B cell (primary cell): ENCODE measurements around the gene GSDME. TPM values are rescaled to one million over a fixed set of nuclear protein-coding genes. Genes with fewer than 3 reads are reported as not detected.

ENCODE experiments used
- ATAC-seq: fragments of 200-7000 bp; cut with Tn5 transposase; one replicate; pipeline ENCODE4 v1.10.0; 2021; ENCODE audit warnings: low read depth, mild to moderate bottlenecking, moderate number of reproducible peaks, moderate library complexity
- CTCF ChIA-PET: fragments of 350-600 bp; sonication (Branson Sonifier 250); formaldehyde crosslinking; loops from one replicate; lab custom pipeline; 2021; ENCODE audit warnings: antibody characterized with exemption, inconsistent platforms; lab: Charles Lee
- POLR2A ChIA-PET: fragments of 350-600 bp; sonication (Branson Sonifier 250); formaldehyde crosslinking; loops from one replicate; lab custom pipeline; 2021; ENCODE audit warnings: antibody characterized with exemption; lab: Charles Lee
- DNase-seq: peaks from one replicate; pipeline ENCODE4 v3.0.0; 2013
- H2AFZ ChIP-seq: 2 replicates; pipeline ENCODE4 v1.6.1; 2012; ENCODE audit warnings: mild to moderate bottlenecking, low read depth, low read length; ENCODE audit not compliant: insufficient read depth, poor library complexity, severe bottlenecking
- H3K27ac ChIP-seq, 2 donors: 1 replicate in 1 of 2; 2 replicates in 1 of 2; pipeline ENCODE4 v1.5.1; 2012 to 2013; ENCODE audit warnings: low read length in 2 of 2, mild to moderate bottlenecking in 2 of 2, moderate library complexity in 1 of 2
- H3K27me3 ChIP-seq, 4 experiments: fragments of 200-600 bp in 1 of 4; sonication (generic) in 1 of 4; replicated peaks in 1 of 4; 1 replicate in 2 of 4; 2 replicates in 2 of 4; pipeline versions ENCODE4 v1.6.1 to v1.7.0; 2013 to 2016; ENCODE audit warnings: low read length in 3 of 4, mild to moderate bottlenecking in 2 of 4, mixed read lengths in 1 of 4, moderate library complexity in 1 of 4; ENCODE audit not compliant: insufficient read depth in 4 of 4, control insufficient read depth in 3 of 4; ENCODE audit errors: control extremely low read depth in 1 of 4
- H3K36me3 ChIP-seq, 2 experiments: replicated peaks in 1 of 2; 1 replicate in 1 of 2; 2 replicates in 1 of 2; pipeline versions ENCODE4 v1.6.1 to v1.7.1; 2013; ENCODE audit warnings: low read length in 1 of 2; ENCODE audit not compliant: insufficient read depth in 2 of 2, control insufficient read depth in 1 of 2; ENCODE audit errors: control extremely low read depth in 1 of 2, extremely low read depth in 1 of 2
- H3K4me1 ChIP-seq, 2 donors: fragments of 200-600 bp in 1 of 2; sonication (generic) in 1 of 2; 1 replicate in 1 of 2; 2 replicates in 1 of 2; pipeline versions ENCODE4 v1.5.1 to v1.6.1; 2013 to 2017; ENCODE audit warnings: low read length in 2 of 2; ENCODE audit not compliant: control insufficient read depth in 2 of 2, insufficient read depth in 2 of 2
- H3K4me2 ChIP-seq: replicated peaks from 2 replicates; pipeline ENCODE3; 2012; ENCODE audit warnings: mild to moderate bottlenecking, low read depth, low read length; ENCODE audit not compliant: poor library complexity, severe bottlenecking
- H3K4me3 ChIP-seq, 5 experiments: fragments of 200-600 bp in 1 of 5; sonication (generic) in 1 of 5; 1 replicate in 3 of 5; 2 replicates in 2 of 5; pipeline versions ENCODE4 v1.5.1 to v1.7.0; 2011 to 2016; ENCODE audit warnings: low read length in 4 of 5, mild to moderate bottlenecking in 4 of 5, low read depth in 2 of 5, control low read depth in 1 of 5, moderate library complexity in 1 of 5; ENCODE audit not compliant: insufficient read depth in 1 of 5; ENCODE audit errors: control extremely low read depth in 1 of 5, extremely low read depth in 1 of 5
- H3K79me2 ChIP-seq: fragments of 200-600 bp; sonication (generic); one replicate; pipeline ENCODE4 v1.6.0; 2016; ENCODE audit warnings: low read length; ENCODE audit not compliant: control insufficient read depth, insufficient read depth
- H3K9ac ChIP-seq: fragments of 200-600 bp; sonication (generic); 2 replicates; pipeline ENCODE4 v1.6.1; 2017; ENCODE audit warnings: mild to moderate bottlenecking, low read length, moderate library complexity
- H3K9me3 ChIP-seq, 3 donors: one replicate each; pipeline versions ENCODE4 v1.6.1 to v1.7.1; 2013; ENCODE audit warnings: low read length in 2 of 3; ENCODE audit not compliant: control insufficient read depth in 2 of 3, insufficient read depth in 1 of 3; ENCODE audit errors: control extremely low read depth in 1 of 3
- H4K20me1 ChIP-seq: 2 replicates; pipeline ENCODE4 v1.6.0; 2012; ENCODE audit warnings: mild to moderate bottlenecking, low read length; ENCODE audit not compliant: insufficient read depth, control insufficient read depth, poor library complexity, severe bottlenecking
- H3K27ac Mint-ChIP-seq: one replicate; pipeline ENCODE4 v1.8.0; 2021; ENCODE audit warnings: mixed read lengths
- H3K27me3 Mint-ChIP-seq: one replicate; pipeline ENCODE4 v1.8.0; 2021; ENCODE audit warnings: mixed read lengths
- H3K4me1 Mint-ChIP-seq: one replicate; pipeline ENCODE4 v1.8.0; 2021; ENCODE audit warnings: mixed read lengths
- H3K4me3 Mint-ChIP-seq: one replicate; pipeline ENCODE4 v1.8.0; 2021; ENCODE audit warnings: mixed read lengths
- H3K9me3 Mint-ChIP-seq: one replicate; pipeline ENCODE4 v1.8.0; 2022; ENCODE audit warnings: mixed read lengths; ENCODE audit not compliant: insufficient read depth
- EZH2 ChIP-seq: IDR thresholded peaks from 2 replicates; pipeline ENCODE4 v1.6.1; 2012; ENCODE audit warnings: borderline replicate concordance, low read depth, mild to moderate bottlenecking, moderate library complexity, low read length; ENCODE audit not compliant: insufficient read depth, poor library complexity, severe bottlenecking
- WGBS: methylation state at CpG from one replicate; pipeline ENCODE4 v1.1.5; 2013; ENCODE audit warnings: missing lambda C conversion rate; ENCODE audit not compliant: insufficient coverage; 5-methylcytosine and 5-hydroxymethylcytosine counted together
- intact Hi-C: fragments of 100-400 bp; cut with micrococcal nuclease; formaldehyde crosslinking; loops from one replicate; pipeline ENCODE4 v1.10.0; 2022
- polyA plus RNA-seq: library from polyadenylated mRNA; depleted of rRNA; stranded (reverse); fragments of >200 nt; gene quantifications from 2 replicates; pipeline ENCODE4 v1.2.3, GENCODE V29; 2012
- total RNA-seq, 2 donors: library from RNA; stranded (reverse); fragments of 120-200 nt in 1 of 2; gene quantifications; 1 replicate in 1 of 2; 2 replicates in 1 of 2; pipeline versions ENCODE4 v1.2.3 to v1.2.4, GENCODE V29; 2013 to 2022
- TF ChIP-seq, protein P1 (sequence below): fragments of 200-600 bp; IDR thresholded peaks from one replicate; pipeline ENCODE4 v1.8.0; 2022; ENCODE audit warnings: antibody characterized with exemption, mild to moderate bottlenecking

GSDME gene
- total and polyA plus RNA-seq, 2 donors (not counting 1 experiment from before 2014, with no cell fraction given): 7.0 to 11.9 TPM

DNA sequence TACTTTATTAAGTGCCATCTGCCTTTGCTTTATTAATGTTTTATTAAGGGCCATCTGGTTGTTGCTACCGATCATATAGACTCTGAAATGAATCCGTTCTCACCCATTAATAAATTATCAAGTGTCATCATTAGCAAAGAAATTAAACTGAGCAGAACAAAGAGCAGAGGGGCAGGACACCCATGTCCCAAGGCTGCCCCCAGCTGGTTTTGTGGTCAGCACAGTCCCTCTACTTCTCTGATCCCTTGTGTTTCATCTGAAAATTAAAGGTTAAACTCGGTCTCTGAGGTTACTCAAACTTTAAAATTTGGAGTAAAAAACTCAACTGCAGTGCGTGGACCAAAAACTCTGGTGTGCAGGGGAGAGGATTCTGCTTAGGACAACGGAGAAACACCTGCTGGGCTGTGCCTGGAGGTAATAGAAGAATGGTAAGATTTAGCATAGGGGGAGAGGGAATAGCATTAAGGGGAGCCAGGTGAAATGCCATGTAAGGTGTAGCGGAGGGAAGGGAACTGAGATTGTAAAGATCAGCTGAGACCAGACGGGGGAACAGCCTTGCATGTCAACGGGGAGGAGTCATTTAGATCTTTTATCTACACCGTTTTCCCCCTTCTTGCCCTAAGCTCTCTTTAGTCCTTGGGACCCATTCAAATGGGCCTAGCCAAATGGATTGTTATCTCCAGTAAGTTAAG, 10.8 kb upstream of the GSDME start:
- Mint-ChIP-seq H3K4me3 (no peak overlapping the region), H3K27me3 (peaks cover 29% of the 10 kb centered on the region), H3K27ac (no peak overlapping the region), H3K4me1 (peaks cover 5% of the 10 kb centered on the region), H3K9me3 (peaks cover 6% of the 10 kb centered on the region)
- TF ChIP-seq, protein P1, sequence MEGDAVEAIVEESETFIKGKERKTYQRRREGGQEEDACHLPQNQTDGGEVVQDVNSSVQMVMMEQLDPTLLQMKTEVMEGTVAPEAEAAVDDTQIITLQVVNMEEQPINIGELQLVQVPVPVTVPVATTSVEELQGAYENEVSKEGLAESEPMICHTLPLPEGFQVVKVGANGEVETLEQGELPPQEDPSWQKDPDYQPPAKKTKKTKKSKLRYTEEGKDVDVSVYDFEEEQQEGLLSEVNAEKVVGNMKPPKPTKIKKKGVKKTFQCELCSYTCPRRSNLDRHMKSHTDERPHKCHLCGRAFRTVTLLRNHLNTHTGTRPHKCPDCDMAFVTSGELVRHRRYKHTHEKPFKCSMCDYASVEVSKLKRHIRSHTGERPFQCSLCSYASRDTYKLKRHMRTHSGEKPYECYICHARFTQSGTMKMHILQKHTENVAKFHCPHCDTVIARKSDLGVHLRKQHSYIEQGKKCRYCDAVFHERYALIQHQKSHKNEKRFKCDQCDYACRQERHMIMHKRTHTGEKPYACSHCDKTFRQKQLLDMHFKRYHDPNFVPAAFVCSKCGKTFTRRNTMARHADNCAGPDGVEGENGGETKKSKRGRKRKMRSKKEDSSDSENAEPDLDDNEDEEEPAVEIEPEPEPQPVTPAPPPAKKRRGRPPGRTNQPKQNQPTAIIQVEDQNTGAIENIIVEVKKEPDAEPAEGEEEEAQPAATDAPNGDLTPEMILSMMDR: no peak
- no peak for TF ChIP-seq EZH2
- no peak overlapping the region for H3K4me2 ChIP-seq
- H3K9ac ChIP-seq: no peak overlapping the region
- H3K79me2 ChIP-seq: no peaks in the 10 kb centered on the region
- no peaks in the 10 kb centered on the region for H3K4me1 ChIP-seq
- peaks cover 0 to 10% (median 6%) of the 10 kb centered on the region in 4 experiments for H3K27me3 ChIP-seq
- DNase-seq (no peak), ATAC-seq (no peak)
- no peaks in the 10 kb centered on the region for H3K36me3 ChIP-seq
- no peak overlapping the region for H3K4me3 ChIP-seq
- H3K9me3 ChIP-seq: peaks cover 0 to 6% (median 0%) of the 10 kb centered on the region in 3 donors
- ChIA-PET POLR2A (no interaction called here), CTCF (no interaction called here)
- intact Hi-C loops: no loop called here
- WGBS: 85% methylated on average over 4 of the region's 9 CpGs
- no peak overlapping the region for H2AFZ ChIP-seq
- H3K27ac ChIP-seq: no peak overlapping the region
- H4K20me1 ChIP-seq: no peaks in the 10 kb centered on the region

DNA sequence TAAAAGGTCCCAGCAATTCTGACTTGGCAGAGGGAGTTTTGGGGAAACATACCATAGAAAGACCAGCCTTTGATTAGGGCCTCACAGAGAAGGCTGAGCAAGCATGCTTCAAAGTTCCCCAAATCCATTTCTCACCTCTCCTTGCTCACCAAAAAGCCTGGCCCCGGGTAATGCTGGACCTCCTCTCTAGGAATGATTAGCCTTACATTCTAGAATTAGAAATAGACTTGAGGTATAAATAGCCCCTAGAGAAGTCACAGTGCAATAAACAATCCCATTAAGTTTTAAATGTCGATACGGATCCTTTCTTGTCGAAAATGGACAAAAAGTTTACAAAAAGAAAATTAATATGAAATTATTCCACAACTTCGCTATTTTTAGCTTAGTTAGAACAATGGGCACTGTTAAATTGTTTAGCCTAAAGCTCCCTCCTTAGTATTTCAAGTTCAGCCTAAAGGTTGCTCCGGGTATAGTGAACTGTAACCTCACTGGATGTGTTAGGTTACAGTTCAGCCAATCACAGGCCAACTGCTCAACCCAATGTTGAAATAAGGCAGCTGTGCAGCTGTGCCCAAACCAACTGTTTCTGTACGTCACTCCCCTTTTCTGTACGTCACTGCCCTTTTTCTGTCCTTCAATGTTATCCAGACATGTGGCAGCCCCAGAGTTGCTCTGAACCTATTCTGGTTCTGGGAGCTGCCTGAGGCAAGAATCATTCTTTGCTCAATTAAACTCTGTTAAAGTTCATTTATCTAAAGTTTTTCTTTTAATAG, 7.9 kb upstream of the GSDME start:
- ChIA-PET CTCF (interaction anchor here (1.0 to 1.6 kb wide), 2 partner anchors 9 to 305 kb away, joined by 3 to 6 read pairs; no protein-coding TSS in a partner anchor), POLR2A (no interaction called here)
- Mint-ChIP-seq H3K9me3 (no peaks in the 10 kb centered on the region), H3K27me3 (peaks cover 54% of the 10 kb centered on the region), H3K27ac (no peak overlapping the region), H3K4me3 (no peak overlapping the region), H3K4me1 (peaks cover 5% of the 10 kb centered on the region)
- Histone ChIP-seq H3K4me2 (no peak overlapping the region), H3K4me3 (no peak overlapping the region), H3K27me3 (peaks cover 0 to 25% (median 15%) of the 10 kb centered on the region in 4 experiments), H3K9ac (no peak overlapping the region), H3K27ac (no peak overlapping the region), H3K79me2 (no peaks in the 10 kb centered on the region), H2AFZ (no peak overlapping the region), H4K20me1 (no peaks in the 10 kb centered on the region), H3K9me3 (no peaks in the 10 kb centered on the region), H3K36me3 (no peaks in the 10 kb centered on the region), H3K4me1 (no peaks in the 10 kb centered on the region)
- DNase-seq (no peak), ATAC-seq (no peak)
- TF ChIP-seq, protein P1: no peak
- TF ChIP-seq EZH2: no peak
- 67% methylated on average over 3 of the region's 8 CpGs for WGBS
- intact Hi-C loops: no loop called here
